ENCODE data around the gene RAB3A.

RAB3A gene

DNA sequence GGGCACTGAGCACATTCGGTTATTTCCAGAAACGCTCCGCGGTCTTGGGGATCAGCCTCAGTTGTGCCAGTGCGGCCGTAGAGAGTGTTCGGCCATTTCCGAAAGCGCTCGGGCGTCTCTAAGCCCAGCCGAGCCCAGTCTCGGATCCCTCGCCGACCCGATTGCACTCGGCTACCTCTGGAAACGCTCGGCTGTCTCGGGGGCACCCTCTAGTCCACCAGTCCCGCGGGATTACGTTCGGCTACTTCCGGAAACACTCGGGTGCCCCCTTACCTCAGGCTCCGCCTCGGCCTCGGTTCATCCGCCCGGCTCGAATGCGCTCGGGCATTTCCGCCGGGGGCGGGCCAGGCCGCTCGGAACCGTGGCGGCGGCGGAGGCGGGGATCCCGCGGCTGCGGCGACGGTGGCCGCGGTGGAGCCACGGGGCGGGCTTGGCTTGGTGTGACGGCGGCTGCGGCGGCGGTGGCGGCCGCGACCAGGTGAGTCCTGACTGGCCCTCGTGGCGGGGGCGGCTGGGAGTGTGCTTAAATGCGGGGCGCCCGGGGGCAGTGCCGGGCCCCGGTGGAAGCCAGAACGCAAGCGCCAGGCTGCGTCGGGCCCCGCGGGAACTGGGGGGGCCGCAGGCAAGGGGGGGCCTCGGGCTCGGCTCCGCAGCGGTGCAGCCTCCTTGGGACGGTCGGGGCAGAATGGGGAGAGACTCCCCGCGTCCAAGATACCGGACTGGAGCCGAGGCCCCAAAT lies 50.9 kb downstream of the RAB3A start, which contains the start of gene PIK3R2:
TSS of gene PIK3R2 (plus strand) at position 347 of the 739 bp plus-strand sequence. CDS start 2,717 bp downstream, outside the sequence.
- peak; percentile 5 for FAIRE-seq
- peak; percentile 96 for DNase-seq (ENCODE audit: low spot score)

DNA sequence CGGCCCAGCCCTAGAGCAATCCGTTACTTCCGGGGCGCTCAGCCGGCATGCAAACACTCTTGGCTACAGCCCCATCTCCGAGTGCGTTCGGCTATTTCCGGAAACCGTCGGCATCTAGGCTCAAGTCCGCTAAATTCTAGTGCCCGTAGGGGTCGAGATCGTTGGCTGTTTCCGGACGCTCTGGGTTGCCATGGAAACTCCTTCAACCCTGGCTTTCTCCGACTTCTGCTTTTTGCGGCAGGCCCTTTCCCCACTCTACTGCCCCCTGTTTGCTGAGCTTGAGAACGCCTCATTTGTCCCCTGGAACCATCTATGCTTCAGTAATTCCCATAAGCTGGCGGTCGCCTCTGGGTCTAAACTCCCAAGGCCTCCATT lies 51.4 kb downstream of the RAB3A start:
- FAIRE-seq = peak; percentile 20

DNA sequence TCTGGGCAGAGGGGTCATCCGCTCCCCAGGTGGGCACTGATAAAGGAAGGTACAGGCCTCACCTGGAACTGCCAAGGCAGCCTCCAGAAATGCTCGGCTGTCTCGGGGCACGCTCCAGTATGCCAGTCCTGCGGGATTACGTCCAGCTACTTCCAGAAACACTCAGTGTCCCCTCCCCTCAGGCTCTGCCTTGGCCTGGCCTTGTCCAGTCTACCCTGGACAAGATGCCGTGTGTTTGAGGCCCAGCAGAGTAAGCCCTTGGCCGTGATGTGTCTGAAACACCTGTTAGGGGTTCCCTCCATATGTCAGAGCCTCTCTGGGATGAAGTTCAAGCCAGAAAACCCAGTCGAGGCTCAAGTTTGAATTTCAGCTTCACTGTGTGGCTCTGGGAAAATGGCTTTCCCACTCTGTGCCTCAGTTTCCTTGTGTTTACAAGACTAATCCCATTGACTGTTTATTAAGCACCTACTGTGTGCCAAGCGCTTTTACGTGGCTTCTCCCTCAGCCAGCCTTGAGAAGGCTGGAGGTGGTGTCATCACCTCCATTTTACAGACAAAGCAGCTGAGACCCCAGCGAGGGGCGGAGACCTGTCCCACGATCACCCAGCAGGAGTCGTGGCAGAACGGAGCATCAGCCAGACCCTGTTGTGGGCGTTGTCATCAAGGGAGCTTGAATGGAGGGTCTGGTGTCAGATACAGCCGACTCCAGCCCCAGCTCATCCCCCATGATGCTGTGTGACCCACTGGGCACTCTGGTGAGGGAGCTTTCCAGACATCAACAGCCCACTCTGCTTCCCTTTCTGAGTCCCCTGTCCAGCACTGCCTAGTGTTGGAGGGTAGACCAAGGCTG lies 52.8 kb downstream of the RAB3A start:
- no peak for DNase-seq (ENCODE audit: low spot score)

More for the DNA sequence above, 51.4 kb downstream of the RAB3A start:
- peak; percentile 92 for DNase-seq (ENCODE audit: low spot score)

DNA sequence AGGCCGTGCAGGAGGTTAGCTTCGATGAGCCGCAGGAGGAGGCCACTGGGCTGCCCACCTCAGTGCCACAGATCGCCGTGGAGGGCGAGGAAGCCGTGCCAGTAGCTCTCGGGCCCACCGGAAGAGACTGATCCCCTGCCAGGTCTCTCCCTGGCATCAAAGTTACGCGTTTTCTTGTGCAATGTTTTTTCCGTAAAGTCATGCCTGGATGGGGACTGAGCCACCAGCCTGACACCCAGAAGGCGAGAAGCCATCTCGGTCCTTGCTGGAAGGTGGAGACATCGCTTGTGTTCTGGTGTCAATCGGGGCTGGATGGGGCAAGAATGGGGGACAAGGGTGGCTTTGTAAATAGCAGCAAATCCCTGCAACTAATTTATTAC lies 54.3 kb downstream of the RAB3A start:
- FAIRE-seq (no peak), DNase-seq (ENCODE audit: low spot score) (no peak)

More for the DNA sequence above, 52.8 kb downstream of the RAB3A start:
- no peak for FAIRE-seq

DNA sequence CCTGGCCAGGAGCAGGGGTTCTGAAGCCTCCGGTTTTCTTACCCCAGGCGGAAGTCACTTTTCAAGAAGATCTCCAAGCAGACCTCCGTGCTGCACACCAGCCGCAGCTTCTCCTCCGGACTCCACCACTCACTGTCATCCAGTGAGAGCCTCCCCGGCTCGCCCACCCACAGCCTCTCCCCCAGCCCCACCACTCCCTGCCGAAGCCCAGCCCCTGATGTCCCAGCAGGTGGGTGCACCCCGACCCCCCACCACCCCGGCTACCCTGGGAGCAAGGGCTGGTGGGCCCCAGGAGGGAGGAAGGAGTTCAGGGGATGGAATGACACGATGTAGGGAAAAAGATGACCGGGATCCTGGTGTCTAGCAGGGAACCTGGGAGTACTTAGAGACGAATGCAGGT lies 56.4 kb downstream of the RAB3A start:
- DNase-seq (ENCODE audit: low spot score) = no peak
- no peak for FAIRE-seq
